Effector memory CD8-positive, alpha-beta T cell (primary cell): ENCODE data around the gene NUCB1.
"Not testable (repeated sequence)": the region's sequence is repeated elsewhere in the genome, so short reads cannot be mapped to it uniquely, and the experiment has no call there.

ENCODE experiments used
- ATAC-seq: fragments of 150-1000 bp; cut with Tn5 transposase; replicated peaks from 2 replicates; pipeline ENCODE4 v1.10.0; 2021; ENCODE audit warnings: mild to moderate bottlenecking, moderate library complexity
- DNase-seq, 3 experiments: peaks; one replicate each; pipeline ENCODE4 v3.0.0; 2021
- H3K27ac Mint-ChIP-seq, 2 donors: one replicate each; pipeline ENCODE4 v1.8.0; 2022; ENCODE audit warnings: mild to moderate bottlenecking in 2 of 2, mixed read lengths in 2 of 2, moderate library complexity in 2 of 2
- H3K27me3 Mint-ChIP-seq, 2 donors: one replicate each; pipeline ENCODE4 v1.8.0; 2022; ENCODE audit warnings: mixed read lengths in 2 of 2
- H3K36me3 Mint-ChIP-seq: one replicate; pipeline ENCODE4 v1.8.0; 2022; ENCODE audit warnings: mild to moderate bottlenecking, moderate library complexity, mixed read lengths; ENCODE audit not compliant: insufficient read depth
- H3K4me1 Mint-ChIP-seq, 2 donors: one replicate each; pipeline ENCODE4 v1.8.0; 2022; ENCODE audit warnings: low read depth in 2 of 2, mixed read lengths in 2 of 2
- H3K4me3 Mint-ChIP-seq, 2 donors: one replicate each; pipeline ENCODE4 v1.8.0; 2022; ENCODE audit warnings: mild to moderate bottlenecking in 2 of 2, mixed read lengths in 2 of 2, moderate library complexity in 2 of 2
- H3K9me3 Mint-ChIP-seq, 2 donors: one replicate each; pipeline ENCODE4 v1.8.0; 2022; ENCODE audit warnings: mixed read lengths in 2 of 2

The NUCB1 gene

GRCh38 chr19:48879025-48879637 is 21.0 kb upstream of the NUCB1 start:
- DNase-seq (no peak), ATAC-seq (no peak)
- Mint-ChIP-seq H3K4me3 (peak overlapping the region in 1 of 2 donors; percentile 59), H3K4me1 (peaks cover 22 to 25% of the 10 kb centered on the region in 2 donors), H3K9me3 (no peaks in the 10 kb centered on the region), H3K36me3 (peaks cover 100% of the 10 kb centered on the region), H3K27ac (peak overlapping the region; percentile 82 to 100), H3K27me3 (no peaks in the 10 kb centered on the region)

GRCh38 chr19:48879696-48880095 is 20.4 kb upstream of the NUCB1 start:
- H3K9me3 Mint-ChIP-seq, DNase-seq, H3K27me3 Mint-ChIP-seq, ATAC-seq: not testable (repeated sequence)
- Mint-ChIP-seq H3K4me3 (peak overlapping the region in 1 of 2 donors; percentile 20), H3K36me3 (peaks cover 98% of the 10 kb centered on the region), H3K4me1 (peaks cover 17 to 20% of the 10 kb centered on the region in 2 donors), H3K27ac (peak overlapping the region; percentile 82 to 100)

- H3K4me3 Mint-ChIP-seq: peak overlapping the region in 1 of 2 donors; percentile 60
- no peaks in the 10 kb centered on the region for H3K9me3 Mint-ChIP-seq
- DNase-seq (peak in 1 of 3 experiments; percentile 47), ATAC-seq (peak; percentile 54)
- peak overlapping the region; percentile 86 to 100 for H3K27ac Mint-ChIP-seq
- H3K36me3 Mint-ChIP-seq: peaks cover 79% of the 10 kb centered on the region
- peaks cover 0 to 4% of the 10 kb centered on the region in 2 donors for H3K4me1 Mint-ChIP-seq
- no peaks in the 10 kb centered on the region for H3K27me3 Mint-ChIP-seq
These were observed 18.1 kb upstream of the NUCB1 start for GRCh38 chr19:48881741-48882657.

- H3K4me1 Mint-ChIP-seq: no peaks in the 10 kb centered on the region
- ATAC-seq: no peak
- peak overlapping the region in 1 of 2 donors; percentile 100 for H3K27ac Mint-ChIP-seq
- no peaks in the 10 kb centered on the region for H3K9me3 Mint-ChIP-seq
- no peaks in the 10 kb centered on the region for H3K27me3 Mint-ChIP-seq
- no peak for DNase-seq
- peaks cover 62% of the 10 kb centered on the region for H3K36me3 Mint-ChIP-seq
- peak overlapping the region in 1 of 2 donors; percentile 63 for H3K4me3 Mint-ChIP-seq
These were observed 16.4 kb upstream of the NUCB1 start for GRCh38 chr19:48883726-48884125.

- H3K9me3 Mint-ChIP-seq: no peaks in the 10 kb centered on the region
- no peak overlapping the region for H3K27ac Mint-ChIP-seq
- no peak for ATAC-seq
- no peak overlapping the region for H3K4me3 Mint-ChIP-seq
- H3K27me3 Mint-ChIP-seq: peaks cover 23 to 30% of the 10 kb centered on the region in 2 donors
- peaks cover 19% of the 10 kb centered on the region for H3K36me3 Mint-ChIP-seq
- no peaks in the 10 kb centered on the region for H3K4me1 Mint-ChIP-seq
- DNase-seq: no peak
These were observed 12.1 kb upstream of the NUCB1 start for GRCh38 chr19:48887861-48888612.

GRCh38 chr19:48889496-48889895 is 10.6 kb upstream of the NUCB1 start:
- not testable (repeated sequence) for H3K36me3 Mint-ChIP-seq, H3K4me3 Mint-ChIP-seq, DNase-seq, ATAC-seq, H3K4me1 Mint-ChIP-seq, H3K9me3 Mint-ChIP-seq, H3K27ac Mint-ChIP-seq
- peaks cover 34 to 43% of the 10 kb centered on the region in 2 donors for H3K27me3 Mint-ChIP-seq

- no peak overlapping the region for H3K4me3 Mint-ChIP-seq
These were observed 9.6 kb upstream of the NUCB1 start for GRCh38 chr19:48890551-48890950.

GRCh38 chr19:48895226-48895625 is 4.9 kb upstream of the NUCB1 start:
- Mint-ChIP-seq H3K4me3 (no peak overlapping the region), H3K27me3 (peaks cover 53 to 65% of the 10 kb centered on the region in 2 donors), H3K36me3 (no peaks in the 10 kb centered on the region), H3K9me3 (no peaks in the 10 kb centered on the region), H3K4me1 (peaks cover 6 to 14% of the 10 kb centered on the region in 2 donors), H3K27ac (no peak overlapping the region)
- DNase-seq (no peak), ATAC-seq (no peak)

More at GRCh38 chr19:48890551-48890950, 9.6 kb upstream of the NUCB1 start:
- Mint-ChIP-seq H3K9me3 (no peaks in the 10 kb centered on the region), H3K4me1 (no peaks in the 10 kb centered on the region), H3K36me3 (peaks cover 2% of the 10 kb centered on the region), H3K27ac (no peak overlapping the region), H3K27me3 (peaks cover 44 to 54% of the 10 kb centered on the region in 2 donors)
- ATAC-seq (no peak), DNase-seq (no peak)

GRCh38 chr19:48896191-48896720 is 3.9 kb upstream of the NUCB1 start:
- peaks cover 15 to 23% of the 10 kb centered on the region in 2 donors for H3K4me1 Mint-ChIP-seq
- H3K9me3 Mint-ChIP-seq: no peaks in the 10 kb centered on the region
- H3K4me3 Mint-ChIP-seq: peak overlapping the region in 1 of 2 donors; percentile 57
- H3K27me3 Mint-ChIP-seq: peaks cover 48 to 54% of the 10 kb centered on the region in 2 donors
- ATAC-seq (no peak), DNase-seq (no peak)
- H3K36me3 Mint-ChIP-seq: no peaks in the 10 kb centered on the region
- H3K27ac Mint-ChIP-seq: no peak overlapping the region

- Mint-ChIP-seq H3K27me3 (peaks cover 39 to 45% of the 10 kb centered on the region in 2 donors), H3K27ac (no peak overlapping the region), H3K36me3 (peaks cover 4% of the 10 kb centered on the region), H3K4me3 (no peak overlapping the region), H3K9me3 (no peaks in the 10 kb centered on the region), H3K4me1 (peaks cover 15 to 27% of the 10 kb centered on the region in 2 donors)
- ATAC-seq (no peak), DNase-seq (no peak)
These were observed 2.9 kb upstream of the NUCB1 start for GRCh38 chr19:48897181-48897580.

GRCh38 chr19:48899386-48899749 is 744 bp upstream of the NUCB1 start:
- Mint-ChIP-seq H3K27ac (peak overlapping the region in 1 of 2 donors; percentile 95), H3K4me1 (peaks cover 20 to 31% of the 10 kb centered on the region in 2 donors), H3K4me3 (peak overlapping the region; percentile 96 to 99), H3K27me3 (peaks cover 20 to 25% of the 10 kb centered on the region in 2 donors)
- ATAC-seq, H3K36me3 Mint-ChIP-seq, DNase-seq, H3K9me3 Mint-ChIP-seq: not testable (repeated sequence)

GRCh38 chr19:48900477-48901406 is 630 bp downstream of the NUCB1 start:
- peak overlapping the region; percentile 96 to 99 for H3K4me3 Mint-ChIP-seq
- peak overlapping the region; percentile 93 to 95 for H3K27ac Mint-ChIP-seq
- ATAC-seq (peak; percentile 16), DNase-seq (peak in 1 of 3 experiments; percentile 23)
- peaks cover 18% of the 10 kb centered on the region for H3K36me3 Mint-ChIP-seq
- peaks cover 20 to 32% of the 10 kb centered on the region in 2 donors for H3K4me1 Mint-ChIP-seq
- H3K27me3 Mint-ChIP-seq: peaks cover 7 to 11% of the 10 kb centered on the region in 2 donors
- no peaks in the 10 kb centered on the region for H3K9me3 Mint-ChIP-seq
